Stimulated activated CD8-positive, alpha-beta memory T cell treated with anti-CD3 and anti-CD28 coated beads, Interleukin-4, amount 100 ng/mL, for 24 hours (primary cell): ENCODE data around the gene OR7G2.

Source experiments
- DNase-seq: peaks from one replicate; pipeline ENCODE4 v3.0.0-alpha.2; 2020; ENCODE audit warnings: low read depth

Gene OR7G2

DNA sequence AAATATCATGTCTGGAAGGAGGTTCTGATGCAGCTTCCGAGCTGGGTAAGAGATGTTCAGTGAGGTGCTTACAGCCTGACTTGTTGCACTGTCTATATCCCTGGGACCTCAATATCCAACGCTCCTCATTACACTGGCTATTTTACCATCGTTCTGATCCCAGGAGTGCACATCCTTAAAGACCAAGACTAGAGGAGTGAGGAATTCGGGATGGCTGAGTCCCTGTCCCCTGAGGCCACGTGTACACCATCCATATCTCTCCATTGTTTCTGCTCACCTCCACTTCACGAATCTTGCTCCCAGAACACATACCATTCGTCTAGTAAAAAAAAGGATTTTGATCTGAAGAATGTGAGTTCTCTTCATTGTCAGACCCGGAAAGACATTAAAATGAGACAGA, at the start of gene OR7G2:
OR7G2 (minus strand) TSS at position 101 of the 400 bp plus-strand sequence. CDS start 4,232 bp downstream, outside the sequence.
- no peak for DNase-seq

DNA sequence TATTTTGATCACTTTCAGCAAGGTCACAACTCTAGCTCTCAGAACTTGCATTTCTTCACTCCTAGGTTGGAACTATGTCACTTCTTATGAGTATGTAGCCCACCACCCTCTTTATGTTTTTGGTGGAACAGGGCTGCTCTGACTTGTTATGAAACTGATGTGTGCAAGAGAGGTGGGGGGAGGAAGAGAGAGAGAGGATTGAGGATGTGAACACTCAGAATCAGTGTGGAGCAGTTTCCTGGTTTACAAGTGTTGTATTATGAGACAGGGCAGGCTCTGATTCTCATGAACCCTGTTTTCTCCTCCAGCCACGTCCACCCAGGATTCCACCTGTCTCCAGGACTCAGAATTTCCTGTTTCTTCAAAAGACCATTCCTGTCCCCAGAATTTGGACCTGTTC, 49.0 kb upstream of the OR7G2 start:
- no peak for DNase-seq

DNA sequence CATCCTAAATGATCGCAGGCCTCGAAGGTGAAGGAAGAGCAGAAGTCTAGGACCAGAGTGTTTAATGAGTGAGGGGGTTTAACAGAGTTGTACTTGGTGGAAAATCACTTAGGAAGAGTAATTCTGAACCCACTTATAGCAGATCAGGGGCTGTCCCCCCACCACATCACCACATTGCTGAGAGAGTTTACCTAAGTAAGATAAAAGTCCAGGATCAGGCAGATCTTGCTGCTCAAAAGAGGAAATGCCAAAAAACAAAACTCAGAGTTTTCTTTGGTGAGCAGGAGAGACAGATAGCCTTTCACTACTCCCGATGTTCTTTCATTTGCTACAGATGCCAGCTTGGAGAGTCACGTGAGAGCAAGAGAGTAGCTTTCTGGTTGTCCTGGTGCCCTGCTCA, 48.3 kb upstream of the OR7G2 start:
- no peak for DNase-seq

DNA sequence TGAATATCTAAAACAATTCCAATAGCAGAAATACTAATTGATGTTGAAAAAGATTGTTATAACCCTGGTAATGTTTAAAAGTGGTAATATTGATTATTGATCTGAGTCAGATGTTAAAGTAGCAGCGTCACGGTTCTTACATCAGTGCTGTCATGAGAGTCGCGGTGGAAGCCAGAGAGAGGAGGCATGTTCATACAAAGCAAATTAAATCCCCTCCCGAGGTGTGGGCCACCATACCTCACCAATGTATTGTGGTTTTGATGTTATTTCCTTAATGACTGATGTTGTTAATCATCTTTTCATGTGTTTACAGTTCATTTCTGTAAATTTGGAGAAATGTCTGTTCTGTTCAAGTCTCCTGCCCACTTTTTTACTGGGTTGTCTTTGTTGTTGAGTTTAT, 44.1 kb upstream of the OR7G2 start:
- DNase-seq: no peak

DNA sequence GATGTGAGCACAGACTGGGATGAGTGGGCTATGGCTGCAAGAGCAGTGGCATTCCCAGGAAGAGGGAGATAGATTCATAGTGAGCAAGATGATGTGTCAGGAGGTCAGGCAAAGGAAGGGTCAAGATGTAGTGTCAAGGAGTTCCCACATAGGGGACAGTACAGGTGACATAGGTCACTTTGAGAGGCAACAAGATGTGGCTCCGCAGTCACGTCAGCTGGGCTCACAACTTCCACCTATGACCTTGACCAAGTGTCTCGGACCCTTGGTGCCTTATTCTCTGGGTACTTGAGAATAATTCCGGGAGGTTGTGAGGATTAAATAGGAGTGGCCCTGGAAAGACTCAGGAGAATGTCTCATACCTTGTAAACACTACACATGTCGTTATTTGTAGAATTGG, 43.4 kb upstream of the OR7G2 start:
- DNase-seq: no peak

DNA sequence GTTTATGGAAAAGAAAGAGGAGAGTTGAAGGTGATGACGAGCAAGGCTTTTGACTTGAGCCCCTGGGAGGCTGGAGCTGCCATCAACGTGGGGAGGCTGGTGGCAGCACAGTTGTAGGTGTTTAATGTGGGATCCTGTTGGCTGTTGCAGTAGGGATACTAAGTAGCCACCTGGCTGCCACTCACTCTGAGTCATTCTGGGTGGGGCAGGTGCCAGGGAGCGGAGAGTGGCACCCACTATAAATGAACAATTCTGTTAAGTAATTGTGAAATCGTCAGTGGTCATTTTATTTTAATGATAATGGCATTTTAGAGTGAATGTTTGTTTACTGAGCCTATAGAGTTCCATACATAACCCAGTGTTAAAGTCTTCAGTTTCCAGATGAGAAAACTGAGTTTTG, 42.7 kb upstream of the OR7G2 start:
- no peak for DNase-seq

DNA sequence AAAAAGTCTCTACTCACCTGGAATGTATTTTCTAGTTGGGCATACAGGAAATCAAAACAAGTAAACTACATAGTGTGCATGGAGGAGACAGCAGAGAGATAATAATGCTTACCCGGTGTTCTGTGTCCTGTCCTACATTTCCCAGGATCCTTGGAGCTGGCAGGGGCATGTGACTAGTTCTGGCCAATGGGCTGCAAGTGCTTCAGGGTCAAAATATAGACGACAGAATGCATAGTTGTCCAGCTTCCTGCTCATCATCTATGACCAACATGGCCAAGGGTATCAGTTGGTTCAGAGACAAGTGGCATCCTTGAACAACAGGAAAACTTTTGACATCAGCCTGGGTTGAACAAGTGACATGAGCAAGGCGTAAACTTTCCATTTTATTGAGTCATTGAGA, 41.4 kb upstream of the OR7G2 start:
- no peak for DNase-seq

DNA sequence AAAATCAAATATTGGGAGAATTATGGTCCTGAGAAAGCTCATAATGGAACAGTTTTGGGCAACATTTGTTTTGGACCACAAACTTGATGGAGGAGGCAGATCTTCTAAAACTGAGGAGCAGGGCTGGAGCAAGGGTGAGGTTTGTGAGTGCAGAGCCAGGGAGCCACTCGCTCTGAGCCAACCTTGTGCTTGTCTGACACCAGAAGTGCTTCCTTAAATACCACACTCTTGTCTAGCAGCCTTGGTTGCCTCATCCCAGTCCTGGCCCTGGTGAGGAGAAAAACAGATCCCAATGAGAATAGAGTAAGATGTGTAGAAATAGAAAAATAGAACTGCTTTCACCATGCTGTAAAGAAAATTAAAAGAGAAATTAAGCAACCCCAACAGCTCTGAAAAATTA, 39.6 kb upstream of the OR7G2 start:
- DNase-seq: no peak

DNA sequence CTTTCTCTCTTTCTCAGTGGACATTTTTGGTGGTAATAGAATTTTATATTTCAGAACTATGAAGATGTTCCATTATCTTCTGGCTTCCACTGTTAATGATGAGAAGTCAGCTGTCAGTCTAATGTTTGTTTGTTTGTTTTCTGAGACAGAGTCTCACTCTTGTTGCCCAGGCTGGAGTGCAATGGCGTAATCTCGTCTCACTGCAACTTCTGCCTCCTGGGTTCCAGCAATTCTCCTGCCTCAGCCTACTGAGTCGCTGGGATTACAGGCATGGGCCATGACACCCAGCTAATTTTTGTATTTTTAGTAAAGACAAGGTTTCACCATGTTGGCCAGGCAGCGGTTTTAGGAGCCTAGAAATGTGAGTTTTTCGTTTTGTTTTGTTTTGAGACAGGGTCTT, 37.6 kb upstream of the OR7G2 start:
- no peak for DNase-seq

DNA sequence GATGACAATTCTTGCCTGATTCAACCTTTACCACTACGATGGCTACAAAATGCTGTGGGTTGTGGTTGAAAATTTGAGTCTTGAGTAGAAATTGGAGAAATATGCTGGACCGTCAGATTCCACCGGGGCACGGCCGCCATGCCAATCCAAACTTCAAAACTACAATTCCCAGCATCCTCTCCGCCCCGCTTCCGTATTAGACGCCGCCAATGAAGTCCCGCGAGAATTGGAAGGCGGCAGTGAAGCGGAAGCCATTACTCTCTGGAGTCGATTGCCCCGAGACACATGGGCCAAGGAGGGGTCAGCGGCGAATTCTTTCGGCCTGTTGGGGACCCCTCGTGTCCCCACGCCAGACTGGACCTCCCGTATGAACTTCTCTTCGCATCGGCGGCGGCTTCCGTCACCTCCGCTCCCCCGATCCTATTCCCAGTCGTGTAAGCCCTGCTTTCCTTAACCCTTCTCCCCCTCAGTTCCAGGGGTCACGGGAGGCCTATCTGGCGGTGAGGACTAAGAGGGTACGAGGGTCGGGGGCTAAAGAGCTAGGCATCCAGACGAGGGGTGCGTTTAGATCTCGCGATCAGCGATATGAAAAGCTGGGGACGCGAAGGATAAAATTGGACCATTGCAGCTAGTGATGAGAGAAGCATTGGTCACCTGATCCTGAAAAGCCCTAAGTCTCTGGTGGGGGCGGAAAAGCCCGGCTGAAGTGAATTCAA, 33.0 kb upstream of the OR7G2 start, which contains the start of gene ZNF317:
ZNF317 (plus strand) TSS at position 239 of the 716 bp plus-strand sequence. CDS start 15,620 bp downstream, outside the sequence.
- peak; percentile 82 for DNase-seq

DNA sequence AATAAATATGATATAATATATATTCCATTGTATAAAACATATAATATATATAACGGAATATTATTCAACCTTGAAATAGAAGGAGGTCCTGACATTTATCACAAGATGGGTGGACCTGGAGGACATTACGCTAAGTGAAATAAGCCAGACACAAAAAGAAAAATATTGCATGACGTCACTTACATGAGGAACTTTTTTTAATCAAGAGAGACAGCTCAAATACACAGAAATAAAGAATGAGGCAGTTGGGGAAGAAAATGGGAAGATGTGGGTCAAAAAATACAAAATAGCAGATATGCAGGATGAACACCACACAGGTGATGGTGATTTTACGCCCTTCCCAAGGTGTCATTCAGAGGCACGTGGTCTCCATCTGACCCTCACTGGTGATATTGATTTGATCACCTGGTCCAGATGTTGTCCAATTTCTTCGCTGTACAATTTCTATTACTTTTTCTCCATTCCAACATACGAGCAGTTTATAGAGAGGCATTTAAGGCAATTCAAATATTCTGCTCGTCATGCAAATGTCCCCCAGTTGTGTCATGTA, 32.4 kb upstream of the OR7G2 start:
- no peak for DNase-seq

DNA sequence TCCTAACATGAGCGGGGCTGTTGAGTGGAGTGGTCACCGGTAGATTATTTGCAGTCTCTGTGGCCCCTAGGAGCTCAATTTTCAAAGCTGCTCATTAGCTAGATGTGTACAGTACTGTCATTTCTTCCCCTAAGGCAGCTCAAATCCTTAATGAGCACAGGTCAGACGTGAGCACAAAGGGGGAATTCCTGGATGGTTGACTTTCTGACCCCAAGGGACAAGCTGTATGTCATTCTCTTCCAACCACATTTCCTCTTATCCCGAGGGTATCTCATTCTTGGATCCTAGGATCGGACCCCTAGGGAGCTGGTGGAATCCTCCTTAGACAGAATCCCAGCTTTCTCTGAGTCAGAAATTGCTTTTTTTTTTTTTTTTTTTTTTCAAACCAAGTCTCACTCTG, 25.1 kb upstream of the OR7G2 start:
- no peak for DNase-seq

DNA sequence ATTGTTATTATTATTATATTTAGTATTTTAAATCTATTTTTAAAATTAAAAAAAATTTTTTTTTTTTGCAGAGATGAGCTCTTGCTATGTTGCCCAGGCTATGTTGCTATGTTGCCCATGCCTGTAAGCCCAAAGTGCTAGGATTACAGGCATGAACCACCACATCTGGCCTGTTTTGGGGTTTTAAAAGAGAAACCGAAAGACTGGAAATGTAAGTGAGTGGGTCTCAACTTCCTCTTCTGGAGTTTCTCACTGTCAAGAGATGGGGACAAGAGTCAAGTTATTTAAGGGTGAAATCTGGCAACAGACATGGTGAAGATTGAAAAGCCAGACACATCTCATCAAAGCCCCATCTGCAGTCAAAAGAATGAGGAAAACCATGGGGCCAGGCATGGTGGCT, 23.7 kb upstream of the OR7G2 start:
- no peak for DNase-seq

DNA sequence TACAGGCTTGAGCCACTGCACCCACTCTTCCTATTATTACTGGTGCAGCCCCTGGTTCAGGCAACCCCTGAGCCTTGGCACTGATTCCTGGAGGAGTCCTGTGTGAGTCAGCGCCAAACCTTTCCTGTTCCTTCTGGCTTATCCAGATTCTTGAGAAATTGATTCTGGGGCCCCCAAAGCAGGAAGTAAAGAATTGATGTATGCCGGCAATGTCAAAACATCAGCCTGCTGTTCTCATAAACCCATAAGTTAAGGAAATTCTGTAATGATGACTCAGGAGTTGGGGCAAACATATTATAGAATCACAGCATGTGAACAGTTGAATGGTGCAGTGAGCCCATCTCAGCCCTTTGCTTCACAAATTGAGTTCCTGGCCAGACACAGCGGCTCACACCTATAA, 20.9 kb upstream of the OR7G2 start:
- DNase-seq: no peak

DNA sequence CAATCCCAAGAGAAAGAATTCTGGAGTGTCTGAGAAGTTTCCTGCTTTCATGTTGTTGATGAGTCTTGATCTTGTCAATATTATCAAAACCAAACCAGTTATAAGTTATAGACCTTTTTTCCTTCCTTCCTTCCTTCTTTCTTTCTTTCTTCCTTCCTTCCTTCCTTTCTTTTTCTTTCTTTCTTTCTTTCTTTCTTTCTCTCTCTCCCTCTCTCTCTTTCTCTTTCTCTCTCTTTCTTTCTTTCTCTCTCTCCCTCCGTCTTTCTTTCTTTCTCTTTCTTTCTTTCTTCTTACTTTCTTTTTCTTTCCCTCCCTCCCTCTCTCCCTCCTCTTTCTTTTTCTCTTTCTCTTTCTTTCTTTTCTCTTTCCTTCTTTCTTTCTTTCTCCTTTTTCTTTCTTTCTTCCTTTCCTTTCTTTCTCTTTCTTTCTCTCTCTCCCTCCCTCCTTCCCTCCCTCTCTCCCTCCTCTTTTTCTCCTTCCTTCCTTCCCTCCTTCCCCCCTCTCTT, 19.7 kb upstream of the OR7G2 start, which contains the start of gene OR7G3:
OR7G3 (minus strand) TSS at position 51 of the 506 bp plus-strand sequence; CDS start at position 51, 0 bp downstream.
- DNase-seq: no peak

DNA sequence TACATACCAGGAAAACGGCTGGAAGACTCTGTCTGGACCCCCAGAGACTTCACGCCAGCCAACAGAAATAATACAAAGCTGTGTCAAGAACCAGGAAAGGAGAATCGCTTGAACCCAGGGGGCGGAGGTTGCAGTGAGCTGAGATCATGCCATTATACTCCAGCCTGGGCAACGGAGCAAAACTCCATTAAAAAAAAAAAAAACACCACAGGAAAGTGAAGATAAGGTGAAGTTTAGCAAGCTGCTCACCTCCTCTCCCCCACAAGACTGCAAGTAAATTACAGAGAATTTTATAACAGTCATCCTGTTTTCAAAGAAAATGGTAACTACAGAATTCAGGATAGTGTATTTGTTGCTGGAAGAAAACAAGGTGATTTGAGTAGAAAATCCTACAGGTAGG, 9.3 kb upstream of the OR7G2 start:
- no peak for DNase-seq

DNA sequence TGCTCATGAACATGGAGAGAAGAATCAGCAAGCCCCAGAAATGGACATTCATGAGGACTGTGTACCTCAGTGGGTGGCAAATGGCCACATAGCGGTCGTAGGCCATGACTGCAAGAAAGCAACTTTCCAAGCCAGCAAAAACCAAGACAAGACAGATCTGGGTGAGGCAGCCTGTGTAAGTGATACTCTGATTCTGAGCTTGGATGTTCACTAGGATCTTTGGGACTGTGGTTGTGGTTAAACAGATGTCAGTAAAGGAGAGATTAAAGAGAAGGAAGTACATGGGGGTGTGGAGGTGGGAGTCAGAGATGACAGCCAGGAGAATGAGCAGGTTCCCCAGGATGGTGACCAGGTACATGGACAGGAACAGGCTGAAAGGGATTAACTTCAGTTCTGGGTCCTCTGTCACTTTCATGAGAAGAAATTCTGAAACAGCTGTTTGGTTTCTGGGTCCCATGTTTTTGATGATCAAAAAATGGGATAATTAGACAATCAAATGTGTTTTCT, 8.1 kb upstream of the OR7G2 start, which contains the start of gene OR7G1:
OR7G1 (minus strand) TSS at position 457 of the 507 bp plus-strand sequence; CDS start at position 457, 0 bp downstream.
- DNase-seq: no peak

DNA sequence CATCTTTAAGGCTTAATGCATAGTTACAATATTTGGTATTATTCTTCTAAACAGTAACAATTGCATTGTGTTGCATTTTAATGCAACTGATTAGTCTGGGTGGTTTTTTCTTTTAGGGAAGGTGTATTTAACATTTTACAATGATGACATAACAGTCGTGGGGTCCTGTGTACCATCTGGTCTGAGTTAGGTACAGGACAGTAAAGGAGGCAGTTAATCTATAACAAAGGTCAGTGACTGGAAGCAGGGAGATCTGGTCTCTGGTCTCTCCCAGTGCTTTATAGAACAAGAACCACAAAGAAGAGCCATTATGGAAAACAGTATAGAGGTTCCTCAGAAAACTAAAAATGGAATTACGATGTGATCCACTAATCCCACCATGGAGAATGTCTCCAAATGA, 2.7 kb upstream of the OR7G2 start:
- no peak for DNase-seq

DNA sequence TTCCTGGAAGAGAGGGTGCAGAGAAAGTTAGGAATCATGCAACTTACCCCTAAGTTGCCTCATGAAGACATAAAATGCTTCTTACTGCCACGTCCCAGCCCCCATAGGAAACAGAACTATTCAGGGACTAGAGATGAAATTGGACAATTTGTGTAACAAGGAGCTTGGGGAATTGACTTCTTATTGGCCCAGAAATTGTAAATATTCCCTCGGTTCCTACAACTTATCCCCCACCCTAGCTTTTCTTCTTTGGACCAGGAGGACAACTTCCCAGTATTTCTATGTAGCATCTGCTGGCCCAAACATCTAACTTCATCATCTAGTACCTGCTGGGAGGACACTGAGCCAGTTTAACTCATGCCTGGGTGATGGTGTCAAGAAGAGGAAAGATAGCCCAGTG, 20.5 kb downstream of the OR7G2 start, which contains the start of gene OR1M1:
OR1M1 (plus strand) TSS at position 301 of the 400 bp plus-strand sequence. CDS start 6,184 bp downstream, outside the sequence.
- DNase-seq: no peak

DNA sequence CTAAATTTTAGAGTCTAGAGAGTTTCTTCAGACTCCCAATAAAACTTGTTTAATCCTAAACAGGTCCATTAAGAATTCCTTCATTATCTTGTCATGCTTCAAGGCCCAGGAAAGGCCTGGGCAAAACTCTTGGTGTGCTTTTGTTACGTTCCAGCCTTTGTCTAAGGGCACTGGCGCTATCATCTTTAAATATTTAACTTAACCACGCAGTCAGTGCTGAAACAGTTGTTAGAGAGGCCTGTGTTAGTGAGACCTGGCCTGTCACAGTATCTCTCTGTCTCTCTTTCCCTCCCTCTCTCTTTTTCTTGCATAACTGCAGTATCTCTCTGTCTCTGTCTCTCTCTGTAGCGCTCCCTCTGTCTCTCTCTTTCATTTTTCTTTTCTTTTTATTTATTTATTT, 28.6 kb downstream of the OR7G2 start:
- no peak for DNase-seq

DNA sequence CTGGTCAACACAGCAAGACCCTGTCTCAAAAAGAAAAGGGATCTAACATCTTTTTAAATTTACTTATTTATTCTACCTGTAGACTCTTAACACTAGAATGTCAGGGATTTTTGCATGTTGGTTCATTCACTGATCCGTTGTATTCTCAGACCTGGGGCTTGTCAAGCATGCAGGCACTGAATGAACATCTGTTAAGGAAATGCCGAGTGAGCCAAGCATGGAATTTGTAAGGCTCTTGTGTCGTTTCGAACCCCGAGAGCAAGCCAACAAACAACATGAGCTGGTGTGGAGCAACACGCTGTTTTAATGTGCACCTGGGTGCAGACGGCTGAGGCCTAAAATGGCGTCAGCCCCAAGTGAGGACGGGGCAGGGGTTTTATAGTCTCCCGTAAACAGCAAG, 30.4 kb downstream of the OR7G2 start:
- no peak for DNase-seq

DNA sequence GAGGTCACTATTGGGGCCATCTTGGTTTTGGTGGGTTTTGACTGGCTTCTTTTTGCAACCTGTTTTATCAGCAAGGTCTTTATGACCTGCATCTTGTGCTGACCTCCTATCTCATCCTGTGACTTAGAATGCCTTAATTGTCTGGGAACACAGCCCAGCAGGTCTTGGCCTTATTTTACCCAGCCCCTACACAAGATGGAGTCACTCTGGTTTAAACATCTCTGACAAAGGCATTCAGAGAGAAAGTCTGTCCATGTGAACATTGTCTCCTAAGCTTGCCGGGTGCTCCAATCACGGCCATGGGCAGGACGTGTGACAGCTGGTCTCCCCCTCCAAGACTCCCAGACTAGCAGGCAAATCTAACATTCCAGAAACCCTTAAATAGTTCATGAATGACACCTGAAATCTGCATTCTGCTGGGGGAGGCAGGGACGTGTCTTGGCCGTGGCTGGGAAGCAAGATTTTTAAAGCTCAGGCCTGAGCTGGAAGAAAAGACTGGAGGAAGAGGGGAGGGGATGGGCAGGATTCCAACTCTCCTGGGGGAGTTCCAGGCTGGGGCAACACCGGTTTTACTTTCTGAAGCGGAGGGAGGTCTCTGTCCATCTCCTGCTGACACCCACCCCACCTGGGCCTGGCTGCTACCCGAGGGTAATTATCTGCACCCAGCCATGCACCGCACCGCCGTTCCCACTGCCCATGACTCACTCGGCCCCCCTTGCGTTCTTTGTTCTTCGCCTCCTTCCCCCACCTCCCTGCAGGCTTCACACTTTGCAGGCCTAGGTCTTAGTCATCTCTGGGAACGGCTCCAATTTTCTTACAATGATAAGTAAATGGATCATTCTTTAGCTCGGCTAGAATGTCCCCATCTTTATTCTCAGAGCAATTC, 32.0 kb downstream of the OR7G2 start:
- DNase-seq: no peak
